Activated B cell treated with CpG ODN at 0.5 μM for 24 hours (primary cell): ENCODE results near the gene HACD1. TPM values are rescaled to one million over a fixed set of nuclear protein-coding genes. Genes with fewer than 3 reads are reported as not detected.
"Not testable (repeated sequence)": the region's sequence is repeated elsewhere in the genome, so short reads cannot be mapped to it uniquely, and the experiment has no call there.

Experiments
- ATAC-seq: fragments of 200-7000 bp; cut with Tn5 transposase; one replicate; pipeline ENCODE4 v1.10.0; 2021; ENCODE audit warnings: low read depth, mild to moderate bottlenecking, moderate library complexity
- CTCF ChIA-PET: fragments of 350-600 bp; sonication (Branson Sonifier 250); formaldehyde crosslinking; loops from one replicate; lab custom pipeline; 2021; ENCODE audit warnings: antibody characterized with exemption; lab: Charles Lee
- POLR2A ChIA-PET: fragments of 350-600 bp; sonication (Branson Sonifier 250); formaldehyde crosslinking; loops from one replicate; lab custom pipeline; 2021; ENCODE audit warnings: antibody characterized with exemption; lab: Charles Lee
- DNase-seq: peaks from one replicate; pipeline ENCODE4 v3.0.0; 2022
- H3K27ac Mint-ChIP-seq: one replicate; pipeline ENCODE4 v1.8.0; 2020; ENCODE audit warnings: mixed read lengths
- H3K27me3 Mint-ChIP-seq: one replicate; pipeline ENCODE4 v1.8.0; 2021; ENCODE audit warnings: mixed read lengths
- H3K36me3 Mint-ChIP-seq: one replicate; pipeline ENCODE4 v1.8.0; 2021; ENCODE audit warnings: low read depth, mixed read lengths
- H3K4me1 Mint-ChIP-seq: one replicate; pipeline ENCODE4 v1.8.0; 2021; ENCODE audit warnings: mixed read lengths
- H3K4me3 Mint-ChIP-seq: one replicate; pipeline ENCODE4 v1.8.0; 2020; ENCODE audit warnings: mild to moderate bottlenecking, mixed read lengths
- H3K9me3 Mint-ChIP-seq: one replicate; pipeline ENCODE4 v1.8.0; 2020; ENCODE audit warnings: mixed read lengths
- CTCF ChIP-seq: fragments of 200-600 bp; IDR thresholded peaks from one replicate; pipeline ENCODE4 v1.8.0; 2022; ENCODE audit warnings: antibody characterized with exemption, mild to moderate bottlenecking
- intact Hi-C: fragments of 100-400 bp; cut with micrococcal nuclease; formaldehyde crosslinking; loops from one replicate; pipeline ENCODE4 v1.15.1; 2024
- total RNA-seq: library from RNA; stranded (reverse); gene quantifications from 2 replicates; pipeline ENCODE4 v1.2.3, GENCODE V29; 2022

HACD1 gene
- total RNA-seq, 1 donor from 2014 or later = 1.8 TPM

GRCh38 chr10:17590969-17591645 is 26.1 kb downstream of the HACD1 start:
- no peak for TF ChIP-seq CTCF
- ATAC-seq = no peak
- Mint-ChIP-seq H3K36me3 (no peaks in the 10 kb centered on the region), H3K27me3 (no peaks in the 10 kb centered on the region), H3K4me3 (no peak overlapping the region), H3K27ac (no peak overlapping the region), H3K9me3 (no peaks in the 10 kb centered on the region), H3K4me1 (peaks cover 7% of the 10 kb centered on the region)
- intact Hi-C loops = no loop called here
- CTCF ChIA-PET = interaction anchor here (1.7 kb wide), 1 partner anchor 151 kb away, joined by 3 read pairs; no protein-coding TSS in a partner anchor
- POLR2A ChIA-PET = no interaction called here
- DNase-seq = no peak

- intact Hi-C loops, POLR2A ChIA-PET, H3K27ac Mint-ChIP-seq: not testable (repeated sequence)
Measured at GRCh38 chr10:17589316-17589715, 27.9 kb downstream of the HACD1 start.

GRCh38 chr10:17588420-17588819 is 28.8 kb downstream of the HACD1 start:
- Mint-ChIP-seq H3K4me3 (no peak overlapping the region), H3K27ac (no peak overlapping the region), H3K9me3 (no peaks in the 10 kb centered on the region), H3K36me3 (no peaks in the 10 kb centered on the region), H3K27me3 (peaks cover 4% of the 10 kb centered on the region), H3K4me1 (peaks cover 19% of the 10 kb centered on the region)
- POLR2A ChIA-PET = no interaction called here
- CTCF ChIA-PET = no interaction called here
- intact Hi-C loops = no loop called here
- no peak for DNase-seq
- ATAC-seq = no peak
- no peak for TF ChIP-seq CTCF

More at GRCh38 chr10:17589316-17589715, 27.9 kb downstream of the HACD1 start:
- not testable (repeated sequence) for DNase-seq, H3K9me3 Mint-ChIP-seq, ATAC-seq, H3K27me3 Mint-ChIP-seq, H3K4me3 Mint-ChIP-seq, H3K36me3 Mint-ChIP-seq
- CTCF ChIA-PET = interaction anchor here (1.7 kb wide), 1 partner anchor 153 kb away, joined by 3 read pairs; no protein-coding TSS in a partner anchor
- H3K4me1 Mint-ChIP-seq = peaks cover 19% of the 10 kb centered on the region

GRCh38 chr10:17587321-17587720 is 29.9 kb downstream of the HACD1 start:
- ATAC-seq, H3K27ac Mint-ChIP-seq, H3K9me3 Mint-ChIP-seq, DNase-seq, intact Hi-C loops, H3K36me3 Mint-ChIP-seq, CTCF ChIA-PET, H3K4me3 Mint-ChIP-seq, H3K27me3 Mint-ChIP-seq: not testable (repeated sequence)
- H3K4me1 Mint-ChIP-seq = peaks cover 19% of the 10 kb centered on the region
- POLR2A ChIA-PET = interaction anchor here (0.6 kb wide), 1 partner anchor 218 kb away, joined by 3 read pairs; no protein-coding TSS in a partner anchor

- no peaks in the 10 kb centered on the region for H3K36me3 Mint-ChIP-seq
- POLR2A ChIA-PET = interaction anchor here (0.6 kb wide), 1 partner anchor 219 kb away, joined by 3 read pairs; no protein-coding TSS in a partner anchor
- no peaks in the 10 kb centered on the region for H3K9me3 Mint-ChIP-seq
- CTCF ChIA-PET = no interaction called here
- H3K27ac Mint-ChIP-seq = no peak overlapping the region
- TF ChIP-seq CTCF = no peak
- H3K27me3 Mint-ChIP-seq = peaks cover 4% of the 10 kb centered on the region
- H3K4me3 Mint-ChIP-seq = peak overlapping the region; percentile 24
- ATAC-seq = no peak
- no peak for DNase-seq
- H3K4me1 Mint-ChIP-seq = peaks cover 19% of the 10 kb centered on the region
- intact Hi-C loops = no loop called here
Measured at GRCh38 chr10:17586821-17587234, 30.3 kb downstream of the HACD1 start.

- POLR2A ChIA-PET = no interaction called here
- H3K4me1 Mint-ChIP-seq = peaks cover 19% of the 10 kb centered on the region
- intact Hi-C loops = no loop called here
- peaks cover 4% of the 10 kb centered on the region for H3K27me3 Mint-ChIP-seq
- no peaks in the 10 kb centered on the region for H3K9me3 Mint-ChIP-seq
- ATAC-seq (no peak), DNase-seq (no peak)
- no peak overlapping the region for H3K27ac Mint-ChIP-seq
- CTCF ChIA-PET = no interaction called here
- peak overlapping the region; percentile 33 for H3K4me3 Mint-ChIP-seq
- H3K36me3 Mint-ChIP-seq = no peaks in the 10 kb centered on the region
- TF ChIP-seq CTCF = no peak
Measured at GRCh38 chr10:17585016-17585415, 32.2 kb downstream of the HACD1 start.
